Esophagus muscularis mucosa (tissue), 4 donors: ENCODE data around the gene FAM111A. TPM values are rescaled to one million over a fixed set of nuclear protein-coding genes. Genes with fewer than 3 reads are reported as not detected.
A peak's percentile ranks its signal among the peaks of the same experiment; 100 is the strongest.

ENCODE experiments used
- DNase-seq: peaks from one replicate; pipeline ENCODE4 v3.0.0-alpha.2; 2017; ENCODE audit errors: extremely low spot score
- H3K27ac ChIP-seq, 4 donors: fragments of 200-600 bp; sonication (generic); replicated peaks in 1 of 4; 1 replicate in 3 of 4; 2 replicates in 1 of 4; pipeline ENCODE4 v1.5.1; 2016 to 2019; ENCODE audit warnings: mild to moderate bottlenecking in 1 of 4
- H3K27me3 ChIP-seq, 4 donors: fragments of 200-600 bp; sonication (generic); one replicate each; pipeline versions ENCODE4 v1.5.1 to v1.6.0; 2016 to 2019
- H3K36me3 ChIP-seq, 4 donors: fragments of 200-600 bp; sonication (generic); one replicate each; pipeline ENCODE4 v1.5.1; 2016 to 2019
- H3K4me1 ChIP-seq, 4 donors: fragments of 200-600 bp; sonication (generic); one replicate each; pipeline ENCODE4 v1.5.1; 2016 to 2019
- H3K4me3 ChIP-seq, 4 donors: fragments of 200-600 bp; sonication (generic); 1 replicate in 2 of 4; 2 replicates in 2 of 4; pipeline ENCODE4 v1.5.1; 2016 to 2019; ENCODE audit warnings: mild to moderate bottlenecking in 4 of 4, moderate library complexity in 1 of 4
- H3K9me3 ChIP-seq, 4 donors: fragments of 200-600 bp; sonication (generic); 1 replicate in 3 of 4; 2 replicates in 1 of 4; pipeline ENCODE4 v1.5.1; 2016 to 2019
- CTCF ChIP-seq, 3 experiments: fragments of 200-600 bp in 2 of 3; fragments of 450-650 bp in 1 of 3; sonication (generic) in 2 of 3; IDR thresholded peaks; one replicate each; pipeline ENCODE4 v1.5.1; 2017 to 2019; ENCODE audit warnings: antibody characterized with exemption in 3 of 3, mild to moderate bottlenecking in 2 of 3, moderate library complexity in 1 of 3
- EP300 ChIP-seq: sonication (generic); formaldehyde crosslinking; IDR thresholded peaks from one replicate; pipeline ENCODE4 v1.6.1; 2017; ENCODE audit warnings: antibody characterized with exemption
- POLR2A ChIP-seq: fragments of 450-650 bp; IDR thresholded peaks from one replicate; pipeline ENCODE4 v1.6.1; 2017; ENCODE audit warnings: antibody characterized with exemption, moderate library complexity, mild to moderate bottlenecking, low read depth
- POLR2AphosphoS5 ChIP-seq, 2 donors: sonication (generic); formaldehyde crosslinking; IDR thresholded peaks; one replicate each; pipeline ENCODE4 v1.6.1; 2017; ENCODE audit warnings: antibody characterized with exemption in 2 of 2
- WGBS: methylation state at CpG from one replicate; pipeline ENCODE4 v1.1.5; 2018; 5-methylcytosine and 5-hydroxymethylcytosine counted together
- intact Hi-C: fragments of 100-400 bp; cut with DNase I; formaldehyde crosslinking; loops from one replicate; pipeline ENCODE4 v1.15.1; 2023
- total RNA-seq, 4 donors: library from RNA; depleted of rRNA; stranded (reverse); fragments of >200 nt; gene quantifications; one replicate each; pipeline versions ENCODE4 v1.1.0 to v1.2.1, GENCODE V29; 2016

The FAM111A gene
- total RNA-seq, 4 donors from 2014 or later, result 8.9 to 22.4 (median 17.6) TPM

GRCh38 chr11:59137190-59137589 is 5.5 kb upstream of the FAM111A start:
- DNase-seq, result no peak
- 93% methylated on average over 17 of the region's 17 CpGs for WGBS
- Histone ChIP-seq H3K36me3 (peaks cover 0 to 32% (median 2%) of the 10 kb centered on the region in 4 donors), H3K4me1 (peaks cover 0 to 15% (median 13%) of the 10 kb centered on the region in 4 donors), H3K4me3 (no peak overlapping the region), H3K27ac (no peak overlapping the region), H3K9me3 (no peaks in the 10 kb centered on the region), H3K27me3 (no peaks in the 10 kb centered on the region)
- intact Hi-C loops, result loop anchor here (5.0 to 10.0 kb wide), 3 partner anchors 40 to 482 kb away; no protein-coding TSS in a partner anchor
- TF ChIP-seq POLR2AphosphoS5 (IDR thresholded peaks at IDR 0.05) (no peak), CTCF (IDR thresholded peaks at IDR 0.05) (no peak), POLR2A (no peak), EP300 (no peak)

- Histone ChIP-seq H3K9me3 (no peaks in the 10 kb centered on the region), H3K27me3 (no peaks in the 10 kb centered on the region), H3K27ac (no peak overlapping the region), H3K4me1 (peaks cover 4 to 23% (median 19%) of the 10 kb centered on the region in 4 donors), H3K4me3 (no peak overlapping the region), H3K36me3 (peaks cover 0 to 19% (median 0%) of the 10 kb centered on the region in 4 donors)
- TF ChIP-seq POLR2AphosphoS5 (IDR thresholded peaks at IDR 0.05), result no peak
- TF ChIP-seq EP300, result no peak
- no peak for TF ChIP-seq POLR2A
- no peak for TF ChIP-seq CTCF (IDR thresholded peaks at IDR 0.05)
- intact Hi-C loops, result loop anchor here (5.0 to 10.0 kb wide), 3 partner anchors 41 to 484 kb away; no protein-coding TSS in a partner anchor
- WGBS, result 66% methylated on average over 2 of the region's 2 CpGs
- no peak for DNase-seq
These were observed 4.0 kb upstream of the FAM111A start for GRCh38 chr11:59138643-59139042.

- WGBS, result 84% methylated on average over 4 of the region's 4 CpGs
- H3K4me3 ChIP-seq, result no peak overlapping the region
- TF ChIP-seq EP300 (no peak), CTCF (IDR thresholded peaks at IDR 0.05) (no peak), POLR2A (no peak)
These were observed 1.5 kb upstream of the FAM111A start for GRCh38 chr11:59141191-59141590.

GRCh38 chr11:59141673-59142460 is 789 bp upstream of the FAM111A start:
- intact Hi-C loops, result no loop called here
- TF ChIP-seq POLR2A (no peak), EP300 (no peak), POLR2AphosphoS5 (IDR thresholded peaks at IDR 0.05) (no peak), CTCF (IDR thresholded peaks at IDR 0.05) (no peak)
- DNase-seq, result no peak
- peaks cover 18 to 32% (median 28%) of the 10 kb centered on the region in 4 donors for H3K4me1 ChIP-seq
- peak overlapping the region; percentile 66 to 85 (median 84) for H3K4me3 ChIP-seq
- WGBS, result 8% methylated on average over 3 of the region's 3 CpGs
- H3K27me3 ChIP-seq, result no peaks in the 10 kb centered on the region
- H3K36me3 ChIP-seq, result peaks cover 0 to 4% (median 0%) of the 10 kb centered on the region in 4 donors
- peak overlapping the region; percentile 87 to 92 (median 91) for H3K27ac ChIP-seq
- H3K9me3 ChIP-seq, result no peaks in the 10 kb centered on the region

More at GRCh38 chr11:59141191-59141590, 1.5 kb upstream of the FAM111A start:
- intact Hi-C loops, result no loop called here
- Histone ChIP-seq H3K4me1 (peaks cover 18 to 36% (median 29%) of the 10 kb centered on the region in 4 donors), H3K9me3 (no peaks in the 10 kb centered on the region), H3K36me3 (peaks cover 0 to 4% (median 0%) of the 10 kb centered on the region in 4 donors), H3K27ac (no peak overlapping the region), H3K27me3 (no peaks in the 10 kb centered on the region)
- no peak for DNase-seq
